Nephron progenitor cell (in vitro differentiated cells): ENCODE data around the gene BRD1.
"Not testable (repeated sequence)": the region's sequence is repeated elsewhere in the genome, so short reads cannot be mapped to it uniquely, and the experiment has no call there.

Source experiments
- DNase-seq: peaks from one replicate; pipeline ENCODE4 v3.0.0; 2021
- H3K27ac Mint-ChIP-seq: 2 replicates; pipeline ENCODE4 v1.8.0; 2021; ENCODE audit warnings: mild to moderate bottlenecking, moderate library complexity, mixed read lengths
- H3K27me3 Mint-ChIP-seq: 2 replicates; pipeline ENCODE4 v1.8.0; 2021; ENCODE audit warnings: mild to moderate bottlenecking, low read depth, mixed read lengths; ENCODE audit not compliant: poor library complexity
- H3K36me3 Mint-ChIP-seq: 2 replicates; pipeline ENCODE4 v1.8.0; 2021; ENCODE audit warnings: low read depth, mixed read lengths
- H3K4me1 Mint-ChIP-seq: 2 replicates; pipeline ENCODE4 v1.8.0; 2021; ENCODE audit warnings: mixed read lengths
- H3K4me3 Mint-ChIP-seq: 2 replicates; pipeline ENCODE4 v1.8.0; 2021; ENCODE audit warnings: mild to moderate bottlenecking, moderate library complexity, mixed read lengths
- H3K9me3 Mint-ChIP-seq: 2 replicates; pipeline ENCODE4 v1.8.0; 2021; ENCODE audit warnings: mild to moderate bottlenecking, moderate library complexity, mixed read lengths
- TF ChIP-seq, protein P1 (sequence below): fragments of 200-600 bp; sonication (generic); IDR thresholded peaks from 2 replicates; pipeline ENCODE4 v1.5.0; 2021; ENCODE audit warnings: antibody characterized with exemption

BRD1 gene

DNA sequence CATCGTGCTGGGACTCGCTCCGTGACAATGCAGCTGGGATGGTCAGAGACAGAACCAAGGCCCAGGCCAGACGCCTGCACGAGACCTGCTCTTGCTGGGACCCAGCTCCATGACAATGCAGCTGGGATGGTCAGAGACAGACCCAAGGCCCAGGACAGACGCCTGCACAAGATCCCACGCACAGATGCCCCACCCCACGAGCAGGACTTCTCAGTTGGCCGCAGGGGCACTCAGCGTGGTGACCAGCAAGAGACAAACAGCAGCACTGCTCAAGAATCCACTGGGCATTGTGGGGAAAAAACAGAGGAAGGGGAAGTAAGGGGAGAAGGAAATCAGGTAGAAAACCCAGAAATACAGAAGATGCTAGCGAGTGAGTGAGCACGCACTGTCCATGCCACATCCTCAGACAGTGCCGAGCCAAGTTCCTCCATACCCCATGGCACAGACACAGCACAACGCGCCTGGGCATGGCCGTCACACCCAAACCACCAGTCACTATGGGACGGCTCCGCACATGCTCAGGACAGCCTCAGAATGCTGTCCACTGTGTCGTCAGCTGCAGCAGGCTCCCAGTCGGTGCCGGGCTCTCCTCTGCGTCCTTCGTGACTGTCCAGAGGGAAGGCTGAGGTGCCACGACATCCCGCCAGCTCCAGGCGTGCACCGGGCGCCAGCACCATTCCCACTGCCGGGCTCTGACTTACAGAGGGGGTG lies 44.5 kb downstream of the BRD1 start:
- H3K4me3 Mint-ChIP-seq, result no peak overlapping the region

DNA sequence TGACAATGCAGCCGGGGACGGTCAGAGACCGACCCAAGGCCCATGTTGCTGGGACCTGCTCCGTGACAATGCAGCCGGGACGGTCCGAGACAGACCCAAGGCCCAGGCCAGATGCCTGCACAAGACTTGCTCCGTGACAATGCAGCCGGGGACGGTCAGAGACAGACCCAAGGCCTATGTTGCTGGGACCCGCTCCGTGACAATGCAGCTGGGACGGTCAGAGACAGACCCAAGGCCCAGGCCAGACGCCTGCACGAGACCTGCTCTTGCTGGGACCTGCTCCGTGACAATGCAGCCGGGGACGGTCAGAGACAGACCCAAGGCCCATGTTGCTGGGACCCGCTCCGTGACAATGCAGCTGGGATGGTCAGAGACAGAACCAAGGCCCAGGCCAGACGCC lies 45.8 kb downstream of the BRD1 start:
- not testable (repeated sequence) for DNase-seq, H3K27me3 Mint-ChIP-seq

More for the DNA sequence above, 44.5 kb downstream of the BRD1 start:
- Mint-ChIP-seq H3K27me3 (peaks cover 3% of the 10 kb centered on the region), H3K4me1 (peaks cover 10% of the 10 kb centered on the region), H3K9me3 (no peaks in the 10 kb centered on the region), H3K36me3 (peaks cover 35% of the 10 kb centered on the region), H3K27ac (peak overlapping the region; percentile 95)
- TF ChIP-seq, protein P1, sequence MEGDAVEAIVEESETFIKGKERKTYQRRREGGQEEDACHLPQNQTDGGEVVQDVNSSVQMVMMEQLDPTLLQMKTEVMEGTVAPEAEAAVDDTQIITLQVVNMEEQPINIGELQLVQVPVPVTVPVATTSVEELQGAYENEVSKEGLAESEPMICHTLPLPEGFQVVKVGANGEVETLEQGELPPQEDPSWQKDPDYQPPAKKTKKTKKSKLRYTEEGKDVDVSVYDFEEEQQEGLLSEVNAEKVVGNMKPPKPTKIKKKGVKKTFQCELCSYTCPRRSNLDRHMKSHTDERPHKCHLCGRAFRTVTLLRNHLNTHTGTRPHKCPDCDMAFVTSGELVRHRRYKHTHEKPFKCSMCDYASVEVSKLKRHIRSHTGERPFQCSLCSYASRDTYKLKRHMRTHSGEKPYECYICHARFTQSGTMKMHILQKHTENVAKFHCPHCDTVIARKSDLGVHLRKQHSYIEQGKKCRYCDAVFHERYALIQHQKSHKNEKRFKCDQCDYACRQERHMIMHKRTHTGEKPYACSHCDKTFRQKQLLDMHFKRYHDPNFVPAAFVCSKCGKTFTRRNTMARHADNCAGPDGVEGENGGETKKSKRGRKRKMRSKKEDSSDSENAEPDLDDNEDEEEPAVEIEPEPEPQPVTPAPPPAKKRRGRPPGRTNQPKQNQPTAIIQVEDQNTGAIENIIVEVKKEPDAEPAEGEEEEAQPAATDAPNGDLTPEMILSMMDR, result no peak
- no peak for DNase-seq

DNA sequence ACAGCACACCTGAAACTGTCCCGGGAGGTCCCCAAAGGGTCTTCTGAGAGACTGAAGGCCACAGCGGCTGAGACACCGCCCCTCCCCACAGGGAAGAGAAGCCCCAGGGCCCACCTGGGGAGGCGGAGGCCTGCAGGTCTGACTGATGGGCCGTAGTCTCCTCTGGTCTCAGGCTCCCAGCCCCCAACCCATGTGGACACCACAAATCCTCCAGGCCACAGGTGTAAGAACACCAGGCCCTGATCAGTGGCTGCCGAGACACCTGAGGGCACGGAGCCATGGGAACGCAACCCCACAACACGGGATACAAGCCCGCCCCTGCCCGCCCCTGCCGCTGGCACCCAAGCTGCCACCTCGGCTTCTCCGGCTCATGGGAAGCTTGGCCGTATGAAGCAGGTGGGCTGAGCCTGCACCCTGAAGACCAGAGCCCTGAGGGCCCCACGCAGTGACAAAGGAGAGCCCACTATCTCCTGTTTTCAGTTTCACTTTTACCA lies 46.3 kb downstream of the BRD1 start:
- TF ChIP-seq, protein P1, result no peak
- no peaks in the 10 kb centered on the region for H3K9me3 Mint-ChIP-seq
- no peak overlapping the region for H3K4me3 Mint-ChIP-seq
- peaks cover 3% of the 10 kb centered on the region for H3K27me3 Mint-ChIP-seq
- H3K4me1 Mint-ChIP-seq, result peaks cover 10% of the 10 kb centered on the region
- peak overlapping the region; percentile 57 for H3K27ac Mint-ChIP-seq
- H3K36me3 Mint-ChIP-seq, result peaks cover 27% of the 10 kb centered on the region
- DNase-seq, result no peak

More for the DNA sequence above, 45.8 kb downstream of the BRD1 start:
- H3K36me3 Mint-ChIP-seq, result peaks cover 30% of the 10 kb centered on the region
- not testable (repeated sequence) for H3K4me3 Mint-ChIP-seq, H3K9me3 Mint-ChIP-seq, H3K4me1 Mint-ChIP-seq
- H3K27ac Mint-ChIP-seq, result peak overlapping the region; percentile 57

DNA sequence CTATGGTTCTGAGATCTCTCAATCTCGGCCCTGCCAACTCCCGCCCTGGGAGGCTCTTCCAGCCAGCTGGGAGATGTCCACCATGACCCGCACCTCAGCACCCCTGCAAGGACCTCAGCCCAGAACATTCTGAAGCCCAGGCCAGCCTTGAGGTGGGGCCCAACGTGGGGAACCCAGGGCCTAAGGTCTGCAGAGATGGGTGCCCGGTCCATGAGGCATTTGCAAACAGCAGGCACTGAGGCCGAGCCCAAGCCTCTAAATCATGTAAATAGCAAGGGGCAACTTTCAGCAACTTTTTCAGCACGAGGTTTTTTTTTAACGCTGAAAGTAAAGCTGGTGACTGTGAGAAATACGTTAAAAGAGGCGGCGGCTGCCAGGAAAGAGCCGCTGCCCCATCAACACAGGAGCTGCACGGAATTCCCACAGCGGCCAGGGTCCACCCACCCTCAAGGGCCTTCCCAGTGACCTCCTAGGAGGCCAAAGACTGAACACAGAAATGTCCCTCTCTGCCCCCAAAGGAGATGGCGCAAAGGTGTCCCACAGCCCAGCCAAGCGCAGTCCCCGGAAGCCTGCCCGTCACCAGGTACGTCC lies 46.9 kb downstream of the BRD1 start:
- no peak overlapping the region for H3K27ac Mint-ChIP-seq
- H3K27me3 Mint-ChIP-seq, result peaks cover 3% of the 10 kb centered on the region
- peaks cover 10% of the 10 kb centered on the region for H3K4me1 Mint-ChIP-seq
- no peak overlapping the region for H3K4me3 Mint-ChIP-seq
- no peaks in the 10 kb centered on the region for H3K9me3 Mint-ChIP-seq
- H3K36me3 Mint-ChIP-seq, result peaks cover 21% of the 10 kb centered on the region
- TF ChIP-seq, protein P1, result no peak
- no peak for DNase-seq

DNA sequence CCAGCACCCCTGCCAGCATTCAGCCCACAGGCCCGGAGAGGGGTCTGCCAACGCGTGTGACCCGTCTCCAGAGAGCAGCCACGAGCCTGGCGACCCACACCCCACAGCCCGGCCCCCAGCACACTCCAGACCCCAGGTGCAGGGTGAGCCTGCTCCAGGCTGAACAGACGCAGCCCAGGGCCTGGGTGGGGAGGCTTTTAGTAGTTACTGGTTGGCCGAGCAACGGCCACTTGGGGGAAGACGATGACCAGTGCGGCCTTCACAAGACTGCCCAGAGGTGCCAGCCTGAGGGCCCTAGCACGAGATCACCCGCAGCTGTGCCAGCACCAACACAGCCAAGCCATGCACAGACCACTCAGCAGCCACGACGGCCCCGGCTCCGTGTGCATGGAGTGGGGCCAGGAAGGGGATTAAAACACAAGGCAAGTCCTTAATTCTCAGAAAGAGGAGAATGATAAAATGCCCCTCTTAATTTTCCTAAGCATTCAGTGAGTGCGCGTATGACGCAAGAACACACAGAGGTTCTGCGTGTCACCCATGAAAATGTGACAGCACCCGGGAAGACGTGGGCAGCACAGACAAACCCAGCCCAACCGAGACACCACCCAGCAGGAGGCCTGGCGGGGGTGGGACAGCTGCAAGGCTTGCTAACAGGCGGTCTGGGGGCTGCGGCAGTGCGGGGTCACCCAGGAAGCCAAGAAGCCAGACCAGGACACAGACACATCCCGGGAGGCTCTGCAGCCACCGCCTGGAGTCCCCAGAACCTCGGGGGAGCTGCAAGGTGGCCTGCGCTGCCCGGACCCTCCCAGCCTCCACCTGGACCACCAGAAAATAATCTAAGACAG lies 47.6 kb downstream of the BRD1 start:
- peak overlapping the region; percentile 80 for H3K27ac Mint-ChIP-seq

More for the DNA sequence above, 47.6 kb downstream of the BRD1 start:
- no peaks in the 10 kb centered on the region for H3K9me3 Mint-ChIP-seq
- no peaks in the 10 kb centered on the region for H3K27me3 Mint-ChIP-seq
- H3K36me3 Mint-ChIP-seq, result peaks cover 21% of the 10 kb centered on the region
- H3K4me1 Mint-ChIP-seq, result peaks cover 10% of the 10 kb centered on the region
- H3K4me3 Mint-ChIP-seq, result no peak overlapping the region
- TF ChIP-seq, protein P1, result no peak
- DNase-seq, result no peak
